Heart left ventricle (tissue), 16 donors: ENCODE results near the gene GPRC5A. TPM values are rescaled to one million over a fixed set of nuclear protein-coding genes. Genes with fewer than 3 reads are reported as not detected.
A peak's percentile ranks its signal among the peaks of the same experiment; 100 is the strongest.

Experiments
- ATAC-seq, 4 donors: fragments of 200-7000 bp; cut with Tn5 transposase; one replicate each; pipeline ENCODE4 v1.9.1; 2020 to 2022; ENCODE audit warnings: moderate library complexity in 4 of 4, mild to moderate bottlenecking in 3 of 4, moderate number of reproducible peaks in 1 of 4
- DNase-seq, 5 donors: peaks; one replicate each; pipeline ENCODE4 v3.0.0-alpha.2; 2020
- H3K27ac ChIP-seq, 12 donors: fragments of 200-600 bp; sonication (generic) in 4 of 12; one replicate each; pipeline versions ENCODE4 v1.5.0 to v1.8.0; 2016 to 2022; ENCODE audit warnings: mild to moderate bottlenecking in 2 of 12
- H3K27me3 ChIP-seq, 9 donors: fragments of 200-600 bp; sonication (generic) in 2 of 9; one replicate each; pipeline versions ENCODE4 v1.5.1 to v1.8.0; 2016 to 2022; ENCODE audit warnings: mild to moderate bottlenecking in 3 of 9
- H3K36me3 ChIP-seq, 9 donors: fragments of 200-600 bp; sonication (generic) in 2 of 9; one replicate each; pipeline versions ENCODE4 v1.5.0 to v1.8.0; 2018 to 2022; ENCODE audit warnings: mild to moderate bottlenecking in 2 of 9
- H3K4me1 ChIP-seq, 12 donors: fragments of 200-600 bp; sonication (generic) in 4 of 12; one replicate each; pipeline versions ENCODE4 v1.5.0 to v1.8.0; 2016 to 2022; ENCODE audit warnings: mild to moderate bottlenecking in 3 of 12
- H3K4me3 ChIP-seq, 12 donors: fragments of 200-600 bp; sonication (generic) in 4 of 12; one replicate each; pipeline versions ENCODE4 v1.5.0 to v1.8.0; 2017 to 2022; ENCODE audit warnings: mild to moderate bottlenecking in 9 of 12, moderate library complexity in 4 of 12
- H3K9me3 ChIP-seq, 12 donors: fragments of 200-600 bp; sonication (generic) in 4 of 12; one replicate each; pipeline versions ENCODE4 v1.5.0 to v1.8.0; 2016 to 2022; ENCODE audit warnings: mild to moderate bottlenecking in 1 of 12
- CTCF ChIP-seq, 12 donors: fragments of 200-600 bp; sonication (generic) in 4 of 12; IDR thresholded peaks; one replicate each; pipeline versions ENCODE4 v1.5.0 to v1.8.0; 2018 to 2022; ENCODE audit warnings: antibody characterized with exemption in 12 of 12, mild to moderate bottlenecking in 5 of 12
- POLR2A ChIP-seq, 2 donors: fragments of 450-650 bp; IDR thresholded peaks; one replicate each; pipeline ENCODE4 v1.6.1; 2017; ENCODE audit warnings: antibody characterized with exemption in 2 of 2, mild to moderate bottlenecking in 2 of 2, moderate library complexity in 2 of 2
- WGBS, 4 donors: extraction: QIAGEN DNeasy Blood & Tissue Kit in 2 of 4; methylation state at CpG; one replicate each; pipeline versions ENCODE4 v1.1.5 to v1.1.7; 2013 to 2018; 5-methylcytosine and 5-hydroxymethylcytosine counted together
- intact Hi-C, 10 donors: fragments of 100-400 bp; cut with DNase I; formaldehyde crosslinking; loops; one replicate each; pipeline versions ENCODE4 v1.11.1 to v1.14.2; 2022
- polyA plus RNA-seq, 2 donors: library from polyadenylated mRNA; stranded (reverse); fragments of 200-250 nt; gene quantifications; one replicate each; pipeline ENCODE4 v1.2.3, GENCODE V29; 2013
- total RNA-seq, 9 donors: library from RNA; depleted of rRNA in 2 of 9; stranded (reverse); fragments of >200 nt in 2 of 9; fragmentation: NEBNext Ultra II Directional in 3 of 9; extraction: Animal tissue kit (Norgen Biotek cat#: 25700) in 3 of 9; gene quantifications; one replicate each; pipeline versions ENCODE4 v1.1.0 to v1.2.4, GENCODE V29; 2016 to 2023
- donor health status: ischemic (EF 13 %, LVEDD 7.1; RV severe dilation, severe dysfunction).
- donor health status: healthy with polysubstance abuse.
- donor health status: DM: no; HTN: yes; CAD: no.
- donor health status: DM: no; HTN: no; CAD: no.
- donor health status: ischemic (EF 25% LVEDD 6.9; RV normal size, moderate dysfunction).
- donor health status: ischemic (EF 25% LVEDD 5.7; RV mildly dilated, moderate dysfunction).
- donor health status: healthy.
- donor health status: DM: yes; HTN: yes; CAD: no.
- donor health status: ischemic (EF 35%, LVEDD 5.7; RV mildly dilated, moderate dysfunction).
- donor health status: nonischemic (EF 11% LVEDD 7.7; RV severe dilation, severe dysfunction).
- donor health status: DM: yes; HTN: yes; CAD: no.
- donor health status: PGD.
- donor health status: ischemic (EF 29% LVEDD 5.4; RV normal size, mild dysfunction).
- donor health status: nonischemic (EF 23%, LVEDD 6.1; RV moderate dilation, normal function).

GPRC5A gene
- total and polyA plus RNA-seq, 11 donors: 0.27 to 5.3 (median 1.2) TPM

- H3K27ac ChIP-seq: no peak overlapping the region
- TF ChIP-seq CTCF (IDR thresholded peaks at IDR 0.05): no peak
- TF ChIP-seq POLR2A (IDR thresholded peaks at IDR 0.05): no peak
- peaks cover 0 to 39% (median 11%) of the 10 kb centered on the region in 9 donors for H3K27me3 ChIP-seq
- intact Hi-C loops: loop anchor here in 2 of 10 donors (5.0 kb wide), 1 partner anchor 47 kb away; no protein-coding TSS in a partner anchor
- DNase-seq (no peak), ATAC-seq (no peak)
- H3K4me3 ChIP-seq: no peak overlapping the region
- 92 to 97% (median 96%) methylated on average over 5 of the region's 5 CpGs for WGBS, 4 donors
- peaks cover 0 to 20% (median 10%) of the 10 kb centered on the region in 12 donors for H3K4me1 ChIP-seq
- no peaks in the 10 kb centered on the region for H3K9me3 ChIP-seq
- no peaks in the 10 kb centered on the region for H3K36me3 ChIP-seq
These were observed 1.7 kb upstream of the GPRC5A start for GRCh38 chr12:12889701-12890100.

- peak overlapping the region in 8 of 12 donors; percentile 12 to 69 (median 46) for H3K27ac ChIP-seq
- H3K9me3 ChIP-seq: no peaks in the 10 kb centered on the region
- peak overlapping the region; percentile 30 to 67 (median 50) for H3K4me3 ChIP-seq
- TF ChIP-seq CTCF (IDR thresholded peaks at IDR 0.05) (peak in 1 of 12 donors; percentile 8), POLR2A (IDR thresholded peaks at IDR 0.05) (no peak)
- DNase-seq: peak in 1 of 5 donors; percentile 39
- H3K4me1 ChIP-seq: peaks cover 0 to 20% (median 10%) of the 10 kb centered on the region in 12 donors
- intact Hi-C loops: no loop called here
- peaks cover 0 to 39% (median 11%) of the 10 kb centered on the region in 9 donors for H3K27me3 ChIP-seq
- H3K36me3 ChIP-seq: no peaks in the 10 kb centered on the region
- peak; percentile 24 to 45 (median 36) for ATAC-seq
- WGBS, 4 donors: 15 to 36% (median 21%) methylated on average over 16 of the region's 16 CpGs
These were observed 751 bp upstream of the GPRC5A start for GRCh38 chr12:12890543-12891079.

- no peak for DNase-seq
- Histone ChIP-seq H3K4me3 (peak overlapping the region; percentile 30 to 67 (median 50)), H3K9me3 (no peaks in the 10 kb centered on the region), H3K4me1 (peaks cover 0 to 20% (median 10%) of the 10 kb centered on the region in 12 donors), H3K36me3 (no peaks in the 10 kb centered on the region), H3K27me3 (peaks cover 0 to 39% (median 11%) of the 10 kb centered on the region in 9 donors), H3K27ac (peak overlapping the region in 5 of 12 donors; percentile 37 to 69 (median 59))
- intact Hi-C loops: no loop called here
- TF ChIP-seq POLR2A (IDR thresholded peaks at IDR 0.05): no peak
- no peak for ATAC-seq
- 33 to 57% (median 41%) methylated on average over 7 of the region's 7 CpGs for WGBS, 4 donors
These were observed 556 bp downstream of the GPRC5A start for GRCh38 chr12:12891881-12892355.

GRCh38 chr12:12892681-12893141, 1.3 kb downstream of the GPRC5A start:
- no peak overlapping the region for H3K27ac ChIP-seq
- peaks cover 0 to 39% (median 11%) of the 10 kb centered on the region in 9 donors for H3K27me3 ChIP-seq
- TF ChIP-seq CTCF (IDR thresholded peaks at IDR 0.05) (no peak), POLR2A (IDR thresholded peaks at IDR 0.05) (no peak)
- intact Hi-C loops: no loop called here
- WGBS, 4 donors: 67 to 73% (median 71%) methylated on average over 10 of the region's 10 CpGs
- ATAC-seq: no peak
- peak overlapping the region in 1 of 12 donors; percentile 45 for H3K4me3 ChIP-seq
- no peaks in the 10 kb centered on the region for H3K36me3 ChIP-seq
- H3K4me1 ChIP-seq: peaks cover 0 to 20% (median 10%) of the 10 kb centered on the region in 12 donors
- H3K9me3 ChIP-seq: no peaks in the 10 kb centered on the region
- no peak for DNase-seq
